ENCODE results near the gene KLHL17.
"Not testable (repeated sequence)": the region's sequence is repeated elsewhere in the genome, so short reads cannot be mapped to it uniquely, and the experiment has no call there.

KLHL17 gene

GRCh38 chr1:945688-946556 lies 14.5 kb upstream of the KLHL17 start:
- DNase-seq, result no peak
- in situ Hi-C loops (cut with MboI; ENCODE audit: low pct_unique_long_range_greater_than_20kb, low sequenced_read_pairs), result no loop called here

GRCh38 chr1:946811-947210 lies 13.6 kb upstream of the KLHL17 start:
- DNase-seq; in situ Hi-C loops (cut with MboI; ENCODE audit: low pct_unique_long_range_greater_than_20kb, low sequenced_read_pairs): not testable (repeated sequence)

DNA sequence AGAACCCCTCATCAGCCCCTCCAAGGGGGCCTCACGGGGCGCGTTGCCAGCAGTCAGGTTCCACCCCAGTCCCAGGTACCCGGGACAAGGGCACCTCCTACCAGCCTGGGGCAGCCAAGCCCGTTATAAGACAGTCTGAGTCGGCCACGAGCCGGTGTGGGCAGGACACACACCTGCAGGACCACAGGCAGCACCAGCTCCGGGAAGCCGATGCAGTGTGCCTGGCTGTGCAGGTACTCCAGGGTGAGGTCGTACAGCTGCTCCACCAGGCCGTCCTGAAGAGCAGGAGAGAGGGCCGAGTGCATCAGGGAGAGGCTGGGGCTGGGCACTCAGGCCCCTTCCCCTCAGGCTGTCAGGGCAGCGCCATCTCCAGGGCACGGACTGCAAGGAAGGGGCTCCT lies 12.4 kb upstream of the KLHL17 start:
- no peak for DNase-seq
- in situ Hi-C loops (cut with MboI; ENCODE audit: low pct_unique_long_range_greater_than_20kb, low sequenced_read_pairs), result no loop called here

DNA sequence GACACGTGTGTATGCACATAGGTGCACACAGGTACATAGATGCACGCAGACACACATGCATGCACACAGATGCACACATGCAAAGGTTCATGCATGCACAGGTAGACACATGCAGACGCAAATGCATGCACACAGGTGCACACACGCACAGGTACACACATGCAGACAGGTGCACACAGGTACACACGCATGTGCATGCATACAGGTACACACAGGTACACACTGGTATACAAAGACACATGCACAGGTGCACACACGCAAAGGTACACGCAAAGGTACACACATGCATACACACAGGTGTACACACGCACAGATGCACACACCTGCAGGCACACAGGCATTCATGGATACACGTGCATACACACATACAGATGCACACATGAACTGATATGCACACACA lies 10.1 kb upstream of the KLHL17 start:
- no peak for DNase-seq
- in situ Hi-C loops (cut with MboI; ENCODE audit: low pct_unique_long_range_greater_than_20kb, low sequenced_read_pairs), result no loop called here

DNA sequence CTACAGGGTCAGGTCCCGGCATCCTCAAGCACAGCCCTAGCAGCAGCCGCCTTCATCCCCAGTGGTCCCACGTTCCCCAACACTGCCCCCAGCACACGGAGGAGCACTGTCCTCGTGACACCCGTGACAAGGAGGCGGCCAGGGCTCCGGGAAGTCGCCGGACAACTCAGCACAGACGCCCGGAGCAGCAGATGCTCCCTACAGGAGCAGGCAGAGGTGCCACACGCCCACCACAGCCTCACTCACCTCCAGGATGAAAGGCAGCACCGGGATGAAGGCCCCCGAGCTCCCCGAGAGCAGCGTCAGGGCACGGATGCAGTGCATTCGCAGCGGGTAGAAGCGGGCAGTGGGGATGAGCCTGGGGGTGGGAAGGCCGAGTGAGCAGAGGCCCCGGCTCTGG lies 9.5 kb upstream of the KLHL17 start:
- DNase-seq, result no peak
- in situ Hi-C loops (cut with MboI; ENCODE audit: low pct_unique_long_range_greater_than_20kb, low sequenced_read_pairs), result no loop called here

GRCh38 chr1:951364-951763 lies 9.0 kb upstream of the KLHL17 start:
- in situ Hi-C loops (cut with MboI; ENCODE audit: low pct_unique_long_range_greater_than_20kb, low sequenced_read_pairs), result no loop called here
- DNase-seq, result no peak

DNA sequence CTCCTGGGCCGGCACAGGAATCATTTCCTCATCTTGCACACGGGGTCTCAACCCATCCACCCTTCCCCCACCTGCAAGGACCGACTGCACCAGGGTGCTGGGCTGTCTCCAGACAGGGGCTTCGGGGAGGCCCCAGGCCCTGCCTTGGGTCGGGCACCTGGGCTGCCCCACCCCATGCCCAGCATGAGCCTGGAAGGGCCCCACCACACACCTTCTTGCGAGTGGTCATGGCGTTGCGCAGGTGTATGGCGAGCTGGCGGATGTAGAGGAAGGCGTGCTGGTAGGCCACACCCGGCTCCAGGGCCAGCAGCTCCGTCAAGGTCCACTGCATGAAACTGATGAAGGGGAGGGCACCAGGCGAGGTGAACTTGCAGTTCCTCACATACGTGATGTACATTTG lies 8.2 kb upstream of the KLHL17 start:
- no peak for DNase-seq
- in situ Hi-C loops (cut with MboI; ENCODE audit: low pct_unique_long_range_greater_than_20kb, low sequenced_read_pairs), result no loop called here

DNA sequence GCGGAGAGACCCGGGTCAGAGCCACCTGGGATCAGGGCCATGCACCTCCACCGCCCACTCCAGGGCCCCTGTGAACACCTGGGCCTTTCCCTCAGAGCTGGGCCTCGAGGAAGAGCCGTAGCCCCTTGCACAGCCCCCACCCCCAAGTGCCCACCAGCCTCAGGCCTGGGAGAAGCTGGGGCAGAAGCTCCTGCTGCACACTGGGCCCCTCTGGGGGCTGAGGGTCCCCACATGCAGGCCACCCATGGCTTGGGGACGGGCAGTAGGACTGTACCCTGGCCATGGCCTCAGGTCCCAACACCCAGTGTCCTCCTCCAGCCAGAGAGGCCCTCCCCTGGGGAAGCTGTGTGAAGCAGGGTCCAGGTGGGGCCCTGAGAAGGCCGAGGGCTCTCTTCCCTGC lies 7.8 kb upstream of the KLHL17 start:
- in situ Hi-C loops (cut with MboI; ENCODE audit: low pct_unique_long_range_greater_than_20kb, low sequenced_read_pairs), result no loop called here
- no peak for DNase-seq

DNA sequence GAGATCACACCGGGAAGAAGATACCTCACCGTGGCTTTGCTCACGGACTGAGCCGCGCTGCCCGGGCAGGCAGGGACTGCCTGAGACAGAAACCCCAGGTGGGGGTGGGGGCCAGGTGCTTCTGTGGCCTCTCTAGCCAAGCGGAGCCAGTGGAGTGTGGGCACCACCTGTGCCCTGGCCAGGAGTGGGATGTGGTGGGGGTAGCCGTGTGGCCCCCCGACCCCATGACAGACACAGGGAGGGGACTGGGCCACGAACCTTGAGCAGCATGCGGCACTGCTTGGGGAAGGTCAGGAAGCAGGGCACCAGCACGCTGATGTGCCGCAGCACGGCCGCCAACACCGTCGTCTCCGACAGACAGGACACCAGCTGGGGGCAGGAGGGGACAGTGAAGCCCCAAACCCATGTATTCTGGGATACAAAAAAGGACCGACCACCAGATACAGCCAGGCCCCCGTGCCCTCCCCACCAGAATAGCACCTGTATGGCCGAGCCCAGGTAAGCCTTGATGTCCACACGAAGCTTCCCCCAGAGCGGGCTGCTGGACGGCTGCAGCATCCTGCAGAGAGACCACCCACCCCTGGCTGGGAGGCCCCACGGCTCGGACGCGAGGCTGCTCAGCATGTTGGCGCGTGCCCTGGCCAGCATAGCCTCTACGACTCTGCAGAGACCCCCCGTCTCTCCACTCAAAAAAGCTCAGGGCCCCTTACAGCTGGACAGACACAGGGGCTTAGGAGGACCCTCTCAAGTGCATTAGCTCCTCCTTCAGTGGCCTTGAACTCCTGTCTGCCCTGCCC lies 6.7 kb upstream of the KLHL17 start:
- no peak for DNase-seq
- in situ Hi-C loops (cut with MboI; ENCODE audit: low pct_unique_long_range_greater_than_20kb, low sequenced_read_pairs), result no loop called here

DNA sequence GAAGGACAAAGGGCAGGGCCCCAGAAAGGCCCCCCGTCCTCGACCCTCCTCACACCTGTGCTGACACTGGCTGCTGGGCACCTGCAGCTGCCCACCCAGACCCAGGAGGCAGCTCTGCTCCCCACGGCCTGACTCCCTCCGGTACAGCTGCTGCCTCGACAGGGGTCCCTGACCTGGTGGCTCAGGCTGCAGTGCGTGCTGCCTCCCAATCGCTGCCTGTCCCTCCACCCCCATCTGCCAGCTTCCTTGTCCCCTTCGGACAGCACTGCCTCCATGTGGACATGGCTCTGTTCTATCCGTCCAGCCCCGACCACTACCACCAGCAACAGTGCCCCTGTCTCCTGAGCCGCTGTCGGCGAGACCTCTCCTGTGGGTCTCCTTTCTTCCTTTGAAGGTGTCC lies 5.5 kb upstream of the KLHL17 start:
- no peak for DNase-seq
- in situ Hi-C loops (cut with MboI; ENCODE audit: low pct_unique_long_range_greater_than_20kb, low sequenced_read_pairs), result no loop called here

DNA sequence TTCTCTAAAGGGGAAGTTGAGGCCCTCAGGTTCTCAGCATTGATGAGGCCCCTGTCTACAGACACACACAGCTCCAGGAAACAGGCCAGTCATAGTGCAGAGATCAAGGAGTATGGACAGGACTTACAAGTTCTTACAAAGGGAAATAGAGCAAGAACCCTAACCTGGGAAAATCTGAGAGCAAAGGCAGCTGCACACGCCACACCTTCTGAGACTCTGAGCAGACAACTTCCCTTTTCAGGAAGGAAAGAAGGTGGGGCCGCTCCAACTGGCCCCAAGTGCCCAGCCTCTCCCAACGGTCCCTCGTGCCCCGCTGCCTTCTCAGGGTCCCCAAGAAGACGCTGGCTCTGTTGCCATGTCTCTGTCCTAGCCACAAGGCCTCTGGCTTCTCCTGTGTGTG lies 4.9 kb upstream of the KLHL17 start:
- in situ Hi-C loops (cut with MboI; ENCODE audit: low pct_unique_long_range_greater_than_20kb, low sequenced_read_pairs), result no loop called here
- DNase-seq, result peak; percentile 54

- in situ Hi-C loops (cut with MboI; ENCODE audit: low pct_unique_long_range_greater_than_20kb, low sequenced_read_pairs), result no loop called here
These were observed 3.7 kb upstream of the KLHL17 start for GRCh38 chr1:956636-957035.

DNA sequence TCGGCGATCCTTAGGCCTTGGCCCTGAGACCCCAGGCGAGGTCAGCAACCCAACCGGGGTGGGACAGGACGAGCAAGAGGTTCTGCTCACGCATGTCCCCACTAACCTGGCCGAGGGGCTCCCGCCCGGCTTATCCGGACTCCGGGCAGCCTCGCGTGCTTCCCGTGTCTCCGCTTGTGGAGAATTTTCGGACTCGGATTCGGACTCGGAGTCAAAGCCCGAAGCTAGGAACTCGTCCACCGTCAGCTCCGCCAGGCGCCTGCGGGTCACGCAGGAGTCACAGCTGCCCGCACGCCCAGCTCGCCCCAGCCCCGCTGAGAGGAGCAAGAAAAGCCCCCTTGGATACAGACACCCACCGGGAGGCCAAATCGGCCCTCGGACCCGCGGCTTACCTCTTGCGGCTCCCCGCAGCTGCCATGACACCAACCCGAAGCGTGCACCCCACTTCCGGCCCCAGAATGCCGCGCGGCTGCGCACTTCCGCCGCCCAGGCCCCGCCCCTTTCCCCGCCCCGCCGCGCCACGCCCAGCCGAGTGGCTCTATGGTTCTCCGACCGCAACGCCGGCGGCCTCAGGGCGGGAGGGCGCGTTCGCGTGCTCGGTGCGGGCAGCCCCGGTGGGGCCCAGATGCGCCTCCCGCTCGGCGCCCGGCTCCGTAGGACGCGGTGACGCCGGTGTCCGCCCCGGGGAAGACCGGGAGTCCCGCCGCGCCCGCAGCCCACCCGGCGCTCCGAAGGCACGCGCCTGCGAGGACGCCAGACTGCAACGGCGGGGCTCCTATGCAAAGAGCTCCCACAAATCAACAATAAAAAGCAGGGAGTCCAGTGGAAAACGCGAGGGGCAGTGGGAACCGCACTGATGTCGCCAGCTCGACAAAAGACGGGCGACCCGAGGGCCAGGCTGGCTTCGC lies 1.3 kb upstream of the KLHL17 start, which contains the start of gene NOC2L:
Gene NOC2L (minus strand): TSS at position 434 of the 908 bp plus-strand sequence. CDS start 16 bp downstream, at position 418.
- in situ Hi-C loops (cut with MboI; ENCODE audit: low pct_unique_long_range_greater_than_20kb, low sequenced_read_pairs), result no loop called here
- peak; percentile 84 for DNase-seq

More at GRCh38 chr1:956636-957035, 3.7 kb upstream of the KLHL17 start:
- DNase-seq, result no peak

- DNase-seq, result no peak
- in situ Hi-C loops (cut with MboI; ENCODE audit: low pct_unique_long_range_greater_than_20kb, low sequenced_read_pairs), result no loop called here
These were observed 537 bp upstream of the KLHL17 start for GRCh38 chr1:959731-960362.

DNA sequence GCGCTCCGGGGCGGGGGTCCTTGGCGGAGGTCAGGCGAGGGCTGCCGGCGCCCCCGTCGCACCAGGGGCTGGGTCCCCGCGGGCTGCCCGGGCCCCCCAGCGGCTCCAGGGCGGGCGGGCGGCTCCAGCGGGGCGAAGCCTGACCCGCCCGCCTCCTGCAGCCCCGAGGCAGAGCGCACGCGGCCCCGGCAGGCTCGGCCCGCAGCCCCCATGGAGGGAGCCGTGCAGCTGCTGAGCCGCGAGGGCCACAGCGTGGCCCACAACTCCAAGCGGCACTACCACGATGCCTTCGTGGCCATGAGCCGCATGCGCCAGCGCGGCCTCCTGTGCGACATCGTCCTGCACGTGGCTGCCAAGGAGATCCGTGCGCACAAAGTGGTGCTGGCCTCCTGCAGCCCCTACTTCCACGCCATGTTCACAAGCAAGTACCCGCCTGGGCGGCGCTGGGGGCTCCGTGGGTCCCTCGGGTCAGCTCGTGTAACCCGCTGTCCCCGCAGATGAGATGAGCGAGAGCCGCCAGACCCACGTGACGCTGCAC lies 817 bp downstream of the KLHL17 start:
- in situ Hi-C loops (cut with MboI; ENCODE audit: low pct_unique_long_range_greater_than_20kb, low sequenced_read_pairs), result no loop called here
- no peak for DNase-seq

- DNase-seq, result no peak
- in situ Hi-C loops (cut with MboI; ENCODE audit: low pct_unique_long_range_greater_than_20kb, low sequenced_read_pairs), result no loop called here
These were observed 2.3 kb downstream of the KLHL17 start for GRCh38 chr1:962381-963300.

DNA sequence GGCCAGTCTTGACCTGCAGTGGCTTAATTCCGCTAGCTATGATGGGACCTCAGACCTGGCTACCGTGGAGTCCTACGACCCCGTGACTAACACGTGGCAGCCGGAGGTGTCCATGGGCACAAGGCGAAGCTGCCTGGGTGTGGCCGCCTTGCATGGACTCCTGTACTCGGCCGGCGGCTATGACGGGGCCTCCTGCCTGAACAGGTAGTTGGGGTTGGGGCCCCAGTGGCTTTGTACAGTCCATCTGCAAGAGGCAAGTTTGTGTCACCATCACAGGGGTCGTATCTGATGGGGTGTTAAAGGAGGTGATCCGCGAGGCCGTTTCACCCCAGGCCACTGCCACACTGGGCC lies 2.9 kb downstream of the KLHL17 start:
- no peak for DNase-seq
- in situ Hi-C loops (cut with MboI; ENCODE audit: low pct_unique_long_range_greater_than_20kb, low sequenced_read_pairs), result no loop called here
